Measurements from ENCODE around the gene AATF. TPM values are rescaled to one million over a fixed set of nuclear protein-coding genes. Genes with fewer than 3 reads are reported as not detected.

The AATF gene
- 50.9 and 53.5 TPM in 2 replicates for total RNA-seq
- long read RNA-seq, transcript AATF-208 (12 exons, 2,141 nt) = major isoform, 111 of 140 reads
- long read RNA-seq, partial matches to known transcripts = 8 of 140 reads
- long read RNA-seq, other reads (novel, unspliced or antisense) = 21 of 140 reads

- peaks cover 40% of the 10 kb centered on the region for H3K27me3 Mint-ChIP-seq
- peak within 1 kb of the TSS; percentile 92 for H3K4me3 Mint-ChIP-seq (ENCODE audit: low read depth)
- peak within 1 kb of the TSS; percentile 96 for H3K27ac Mint-ChIP-seq
- H3K36me3 Mint-ChIP-seq (ENCODE audit: insufficient read depth) = peaks cover 13% of the 10 kb centered on the region
- no peaks in the 10 kb centered on the region for H3K9me3 Mint-ChIP-seq (ENCODE audit: low read depth)
- peak; percentile 96 for DNase-seq (ENCODE audit: low spot score, unreplicated experiment)
- H3K4me1 Mint-ChIP-seq (ENCODE audit: low read depth) = peaks cover 18% of the 10 kb centered on the region
- no peak for TF ChIP-seq CTCF (IDR thresholded peaks at IDR 0.05; ENCODE audit: unreplicated experiment)
Measured at GRCh38 chr17:36948717-36949460, at the start of gene AATF. Gene AATF (plus strand): TSS chr17:36948954. CDS start chr17:36949126, 172 bp downstream.

- H3K36me3 Mint-ChIP-seq (ENCODE audit: insufficient read depth) = no peaks in the 10 kb centered on the region
- no peak overlapping the region for H3K27ac Mint-ChIP-seq
- no peaks in the 10 kb centered on the region for H3K4me1 Mint-ChIP-seq (ENCODE audit: low read depth)
- no peak for DNase-seq (ENCODE audit: low spot score, unreplicated experiment)
- TF ChIP-seq CTCF (IDR thresholded peaks at IDR 0.05; ENCODE audit: unreplicated experiment) = no peak
- H3K9me3 Mint-ChIP-seq (ENCODE audit: low read depth) = no peaks in the 10 kb centered on the region
- no peak overlapping the region for H3K4me3 Mint-ChIP-seq (ENCODE audit: low read depth)
- peaks cover 29% of the 10 kb centered on the region for H3K27me3 Mint-ChIP-seq
Measured at GRCh38 chr17:36899250-36900159, 49.2 kb upstream of the AATF start.

GRCh38 chr17:36900160-36900512, 48.6 kb upstream of the AATF start:
- H3K9me3 Mint-ChIP-seq (ENCODE audit: low read depth) = no peaks in the 10 kb centered on the region
- DNase-seq (ENCODE audit: low spot score, unreplicated experiment) = no peak
- no peak for TF ChIP-seq CTCF (IDR thresholded peaks at IDR 0.05; ENCODE audit: unreplicated experiment)
- H3K4me3 Mint-ChIP-seq (ENCODE audit: low read depth) = no peak overlapping the region
- H3K27ac Mint-ChIP-seq = no peak overlapping the region
- peaks cover 24% of the 10 kb centered on the region for H3K27me3 Mint-ChIP-seq
- H3K4me1 Mint-ChIP-seq (ENCODE audit: low read depth) = no peaks in the 10 kb centered on the region
- H3K36me3 Mint-ChIP-seq (ENCODE audit: insufficient read depth) = no peaks in the 10 kb centered on the region

- no peak overlapping the region for H3K27ac Mint-ChIP-seq
- no peaks in the 10 kb centered on the region for H3K9me3 Mint-ChIP-seq (ENCODE audit: low read depth)
- no peaks in the 10 kb centered on the region for H3K36me3 Mint-ChIP-seq (ENCODE audit: insufficient read depth)
- no peak for TF ChIP-seq CTCF (IDR thresholded peaks at IDR 0.05; ENCODE audit: unreplicated experiment)
- no peaks in the 10 kb centered on the region for H3K4me1 Mint-ChIP-seq (ENCODE audit: low read depth)
- no peak overlapping the region for H3K4me3 Mint-ChIP-seq (ENCODE audit: low read depth)
- DNase-seq (ENCODE audit: low spot score, unreplicated experiment) = no peak
- H3K27me3 Mint-ChIP-seq = peaks cover 13% of the 10 kb centered on the region
Measured at GRCh38 chr17:36901506-36901905, 47.2 kb upstream of the AATF start.

GRCh38 chr17:36907407-36907806, 41.3 kb upstream of the AATF start:
- Mint-ChIP-seq H3K4me3 (ENCODE audit: low read depth) (no peak overlapping the region), H3K36me3 (ENCODE audit: insufficient read depth) (no peaks in the 10 kb centered on the region), H3K4me1 (ENCODE audit: low read depth) (no peaks in the 10 kb centered on the region), H3K27me3 (peaks cover 23% of the 10 kb centered on the region), H3K9me3 (ENCODE audit: low read depth) (no peaks in the 10 kb centered on the region), H3K27ac (no peak overlapping the region)
- TF ChIP-seq CTCF (IDR thresholded peaks at IDR 0.05; ENCODE audit: unreplicated experiment) = no peak
- no peak for DNase-seq (ENCODE audit: low spot score, unreplicated experiment)
